GM06990 (cell line): ENCODE results near the gene PDSS1.
"Not testable (repeated sequence)": the region's sequence is repeated elsewhere in the genome, so short reads cannot be mapped to it uniquely, and the experiment has no call there.

Experiments
- DNase-seq: peaks from one replicate; pipeline ENCODE4 v3.0.0-alpha.2; 2011; ENCODE audit not compliant: insufficient read length; ENCODE audit errors: extremely low read depth
- H3K27me3 ChIP-seq: replicated peaks from 2 replicates; pipeline ENCODE4 v1.6.0; 2011; ENCODE audit warnings: low read length; ENCODE audit not compliant: control insufficient read depth, insufficient read depth
- H3K36me3 ChIP-seq: 2 replicates; pipeline ENCODE4 v1.5.1; 2011; ENCODE audit warnings: low read length; ENCODE audit not compliant: control insufficient read depth, insufficient read depth
- H3K4me3 ChIP-seq: replicated peaks from 2 replicates; pipeline ENCODE4 v1.5.1; 2011; ENCODE audit warnings: low read depth, mild to moderate bottlenecking, control low read depth, low read length
- CTCF ChIP-seq: IDR thresholded peaks from 2 replicates; pipeline ENCODE4 v1.5.1; 2011; ENCODE audit warnings: low read length, control low read depth, mild to moderate bottlenecking, inconsistent platforms; ENCODE audit not compliant: insufficient read depth, poor library complexity, severe bottlenecking

PDSS1 gene

GRCh38 chr10:26697163-26697921, at the start of gene PDSS1:
PDSS1 (plus strand) TSS chr10:26697701; CDS start chr10:26697712, 11 bp downstream.
- no peaks in the 10 kb centered on the region for H3K27me3 ChIP-seq
- no peaks in the 10 kb centered on the region; the same call in 1 of the 2 replicates for H3K36me3 ChIP-seq
- peak; percentile 86 for DNase-seq
- H3K4me3 ChIP-seq, result peak within 1 kb of the TSS; percentile 89
- no peak for TF ChIP-seq CTCF

GRCh38 chr10:26648245-26648636, 49.3 kb upstream of the PDSS1 start:
- H3K27me3 ChIP-seq, DNase-seq, H3K4me3 ChIP-seq, H3K36me3 ChIP-seq: not testable (repeated sequence)

GRCh38 chr10:26650406-26650805, 47.1 kb upstream of the PDSS1 start:
- H3K4me3 ChIP-seq, result no peak overlapping the region
- H3K36me3 ChIP-seq, result no peaks in the 10 kb centered on the region
- DNase-seq, result no peak
- TF ChIP-seq CTCF, result no peak
- H3K27me3 ChIP-seq, result no peaks in the 10 kb centered on the region

GRCh38 chr10:26651476-26651875, 46.0 kb upstream of the PDSS1 start:
- not testable (repeated sequence) for H3K4me3 ChIP-seq, H3K27me3 ChIP-seq, DNase-seq, H3K36me3 ChIP-seq

- Histone ChIP-seq H3K36me3 (no peaks in the 10 kb centered on the region), H3K4me3 (no peak overlapping the region), H3K27me3 (no peaks in the 10 kb centered on the region)
- DNase-seq, result no peak
- TF ChIP-seq CTCF, result no peak
Measured at GRCh38 chr10:26653004-26653403, 44.5 kb upstream of the PDSS1 start.

- no peak for DNase-seq
- no peak for TF ChIP-seq CTCF
- H3K27me3 ChIP-seq, result no peaks in the 10 kb centered on the region
- H3K36me3 ChIP-seq, result no peaks in the 10 kb centered on the region
- H3K4me3 ChIP-seq, result no peak overlapping the region
Measured at GRCh38 chr10:26655746-26656145, 41.8 kb upstream of the PDSS1 start.

GRCh38 chr10:26662864-26663263, 34.6 kb upstream of the PDSS1 start:
- no peak overlapping the region for H3K4me3 ChIP-seq
- DNase-seq, result no peak
- no peaks in the 10 kb centered on the region for H3K27me3 ChIP-seq
- H3K36me3 ChIP-seq, result no peaks in the 10 kb centered on the region
- no peak for TF ChIP-seq CTCF
